ENCODE measurements around the gene BOLA3. TPM values are rescaled to one million over a fixed set of nuclear protein-coding genes. Genes with fewer than 3 reads are reported as not detected.

Gene BOLA3
- total and polyA plus RNA-seq, 2 donors (not counting 3 experiments of a cell fraction or from before 2014, with no cell fraction given), result 28.7 to 42.4 TPM

GRCh38 chr2:74137651-74138599 is 9.8 kb downstream of the BOLA3 start:
- Histone ChIP-seq H3K4me3 (replicated peaks in 1 of 3; ENCODE audit: insufficient read depth in 1 of 3, low read depth in 1 of 3, low read length in 3 of 3) (no peak overlapping the region), H3K9ac (replicated peaks; ENCODE audit: extremely low read depth, insufficient read depth, low read length) (no peak overlapping the region), H3K9me3 (replicated peaks; ENCODE audit: control insufficient read depth, insufficient read depth, low read length) (no peaks in the 10 kb centered on the region), H3K4me1 (ENCODE audit: control insufficient read depth, extremely low read depth, insufficient read depth, low read length) (no peaks in the 10 kb centered on the region), H3K9me1 (replicated peaks; ENCODE audit: control insufficient read depth, extremely low read depth, insufficient read depth, low read length) (no peaks in the 10 kb centered on the region), H3K27ac (ENCODE audit: insufficient read depth, low read depth, low read length) (no peak overlapping the region), H3K36me3 (ENCODE audit: control insufficient read depth in 2 of 2, extremely low read depth in 1 of 2, insufficient read depth in 2 of 2, low read length in 2 of 2) (peaks cover 0 to 3% of the 10 kb centered on the region in 2 experiments), H3K4me2 (ENCODE audit: insufficient read depth, low read length) (no peak overlapping the region), H2AFZ (ENCODE audit: low read depth, low read length) (no peak overlapping the region), H3K79me2 (ENCODE audit: control insufficient read depth, insufficient read depth, low read length) (no peaks in the 10 kb centered on the region), H4K20me1 (replicated peaks; ENCODE audit: control insufficient read depth, extremely low read depth, insufficient read depth, low read length) (no peaks in the 10 kb centered on the region), H3K27me3 (ENCODE audit: control insufficient read depth in 2 of 2, insufficient read depth in 2 of 2, low read length in 2 of 2) (no peaks in the 10 kb centered on the region)
- DNase-seq (ENCODE audit: low read depth, low spot score) (no peak), FAIRE-seq (no peak)
- BruUV-seq (replicated peaks), result no TSS peak
- ChIA-PET CTCF (interaction anchor here (0.7 to 1.9 kb wide), 5 partner anchors 11 to 311 kb away, joined by 3 to 6 read pairs (median 3); partner anchors contain the start of gene STAMBP), POLR2A (no interaction called here)
- dilution Hi-C loops (cut with MboI; ENCODE audit: extremely low pct_ligation_motif_present, low sequenced_read_pairs), result no loop called here
- intact Hi-C loops (cut with micrococcal nuclease), result loop anchor here (5.0 kb wide), 1 partner anchor 906 kb away; the partner anchor contains the start of genes CCT7 and PRADC1
- no peak for TF ChIP-seq JUN (IDR thresholded peaks at IDR 0.05; ENCODE audit: borderline replicate concordance, insufficient read depth, insufficient read length, low read depth)

GRCh38 chr2:74131901-74132300 is 15.8 kb downstream of the BOLA3 start:
- ChIA-PET POLR2A (no interaction called here), CTCF (no interaction called here)
- peaks cover 7 to 15% of the 10 kb centered on the region in 2 experiments for H3K27me3 ChIP-seq (ENCODE audit: control insufficient read depth in 2 of 2, insufficient read depth in 2 of 2, low read length in 2 of 2)
- dilution Hi-C loops (cut with MboI; ENCODE audit: extremely low pct_ligation_motif_present, low sequenced_read_pairs), result no loop called here
- no peaks in the 10 kb centered on the region for H3K9me3 ChIP-seq (replicated peaks; ENCODE audit: control insufficient read depth, insufficient read depth, low read length)
- intact Hi-C loops (cut with micrococcal nuclease), result no loop called here
- no peak overlapping the region for H3K4me2 ChIP-seq (ENCODE audit: insufficient read depth, low read length)
- no peaks in the 10 kb centered on the region for H4K20me1 ChIP-seq (replicated peaks; ENCODE audit: control insufficient read depth, extremely low read depth, insufficient read depth, low read length)
- no peak overlapping the region for H3K27ac ChIP-seq (ENCODE audit: insufficient read depth, low read depth, low read length)
- peaks cover 0 to 3% of the 10 kb centered on the region in 2 experiments for H3K36me3 ChIP-seq (ENCODE audit: control insufficient read depth in 2 of 2, extremely low read depth in 1 of 2, insufficient read depth in 2 of 2, low read length in 2 of 2)
- no TSS peak for BruUV-seq (replicated peaks)
- H3K79me2 ChIP-seq (ENCODE audit: control insufficient read depth, insufficient read depth, low read length), result no peaks in the 10 kb centered on the region
- DNase-seq (ENCODE audit: low read depth, low spot score) (no peak), FAIRE-seq (no peak)
- no peak overlapping the region for H3K9ac ChIP-seq (replicated peaks; ENCODE audit: extremely low read depth, insufficient read depth, low read length)
- H3K9me1 ChIP-seq (replicated peaks; ENCODE audit: control insufficient read depth, extremely low read depth, insufficient read depth, low read length), result no peaks in the 10 kb centered on the region
- H3K4me3 ChIP-seq (replicated peaks in 1 of 3; ENCODE audit: insufficient read depth in 1 of 3, low read depth in 1 of 3, low read length in 3 of 3), result no peak overlapping the region
- no peak for TF ChIP-seq JUN (IDR thresholded peaks at IDR 0.05; ENCODE audit: borderline replicate concordance, insufficient read depth, insufficient read length, low read depth)
- TF ChIP-seq, protein P1, sequence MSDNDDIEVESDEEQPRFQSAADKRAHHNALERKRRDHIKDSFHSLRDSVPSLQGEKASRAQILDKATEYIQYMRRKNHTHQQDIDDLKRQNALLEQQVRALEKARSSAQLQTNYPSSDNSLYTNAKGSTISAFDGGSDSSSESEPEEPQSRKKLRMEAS (IDR thresholded peaks at IDR 0.05; ENCODE audit: insufficient read depth, insufficient read length), result no peak
- no peak for TF ChIP-seq POLR2AphosphoS5 (IDR thresholded peaks at IDR 0.05; ENCODE audit: insufficient read depth, low read depth, low read length)
- TF ChIP-seq MYC (IDR thresholded peaks at IDR 0.05; ENCODE audit: low read depth, low read length), result no peak
- TF ChIP-seq FOS (IDR thresholded peaks at IDR 0.05; ENCODE audit: borderline replicate concordance, insufficient read depth, low read length), result no peak
- no peak for TF ChIP-seq EZH2 (IDR thresholded peaks at IDR 0.05; ENCODE audit: borderline replicate concordance, low read depth, low read length, severe bottlenecking)
- TF ChIP-seq POLR2A (IDR thresholded peaks at IDR 0.05; ENCODE audit: low read depth, low read length), result no peak
- TF ChIP-seq, protein P2, sequence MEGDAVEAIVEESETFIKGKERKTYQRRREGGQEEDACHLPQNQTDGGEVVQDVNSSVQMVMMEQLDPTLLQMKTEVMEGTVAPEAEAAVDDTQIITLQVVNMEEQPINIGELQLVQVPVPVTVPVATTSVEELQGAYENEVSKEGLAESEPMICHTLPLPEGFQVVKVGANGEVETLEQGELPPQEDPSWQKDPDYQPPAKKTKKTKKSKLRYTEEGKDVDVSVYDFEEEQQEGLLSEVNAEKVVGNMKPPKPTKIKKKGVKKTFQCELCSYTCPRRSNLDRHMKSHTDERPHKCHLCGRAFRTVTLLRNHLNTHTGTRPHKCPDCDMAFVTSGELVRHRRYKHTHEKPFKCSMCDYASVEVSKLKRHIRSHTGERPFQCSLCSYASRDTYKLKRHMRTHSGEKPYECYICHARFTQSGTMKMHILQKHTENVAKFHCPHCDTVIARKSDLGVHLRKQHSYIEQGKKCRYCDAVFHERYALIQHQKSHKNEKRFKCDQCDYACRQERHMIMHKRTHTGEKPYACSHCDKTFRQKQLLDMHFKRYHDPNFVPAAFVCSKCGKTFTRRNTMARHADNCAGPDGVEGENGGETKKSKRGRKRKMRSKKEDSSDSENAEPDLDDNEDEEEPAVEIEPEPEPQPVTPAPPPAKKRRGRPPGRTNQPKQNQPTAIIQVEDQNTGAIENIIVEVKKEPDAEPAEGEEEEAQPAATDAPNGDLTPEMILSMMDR (IDR thresholded peaks at IDR 0.05; ENCODE audit: extremely low read depth in 1 of 2, insufficient read depth in 1 of 2, low read depth in 1 of 2, low read length in 2 of 2), result no peak
- H3K4me1 ChIP-seq (ENCODE audit: control insufficient read depth, extremely low read depth, insufficient read depth, low read length), result peaks cover 2% of the 10 kb centered on the region
- no peak overlapping the region for H2AFZ ChIP-seq (ENCODE audit: low read depth, low read length)
